Vein endothelial cell (primary cell): ENCODE results near the gene SDR42E1. TPM values are rescaled to one million over a fixed set of nuclear protein-coding genes. Genes with fewer than 3 reads are reported as not detected.

Experiments
- total RNA-seq: library from RNA; depleted of rRNA; stranded (reverse); fragments of >200 nt; gene quantifications from 2 replicates; pipeline ENCODE4 v1.2.3, GENCODE V29; 2012

SDR42E1 gene
- 2.6 and 6.2 TPM in 2 replicates for total RNA-seq

GRCh38 chr16:82011199-82011641 is at the start of gene SDR42E1:
SDR42E1 (minus strand) TSS chr16:82011470; CDS start chr16:82000858, 10,612 bp downstream.

GRCh38 chr16:82034981-82035612 is 23.8 kb upstream of the SDR42E1 start, which contains the start of gene HSD17B2:
HSD17B2 (plus strand) TSS chr16:82035253; CDS start chr16:82035425, 172 bp downstream.

Other genes starting within 250 kb of the SDR42E1 start
- gene PLCG2, start 232.2 kb downstream of the SDR42E1 start, total RNA-seq: 9.6 and 17.3 TPM in 2 replicates
- gene HSD17B2, start 23.8 kb upstream of the SDR42E1 start, total RNA-seq: 38.5 and 53.2 TPM in 2 replicates
- gene MPHOSPH6, start 158.8 kb upstream of the SDR42E1 start, total RNA-seq: 23.5 and 47.5 TPM in 2 replicates